ENCODE measurements around the gene LDLRAD2. TPM values are rescaled to one million over a fixed set of nuclear protein-coding genes. Genes with fewer than 3 reads are reported as not detected.

Gene LDLRAD2
- polyA plus RNA-seq, 4 donors, result 3.3 to 5.2 (median 4.3) TPM

Other genes with a start within 250 kb of the LDLRAD2 start
- gene RAP1GAP, start 142.9 kb upstream of the LDLRAD2 start, polyA plus RNA-seq (ENCODE audit: insufficient read length in 4 of 4), result 10 to 100 TPM; 18.4 to 24.3 (median 23.1) TPM
- gene USP48, start 29.1 kb upstream of the LDLRAD2 start, polyA plus RNA-seq (ENCODE audit: insufficient read length in 4 of 4), result 10 to 100 TPM; 48.7 to 81.7 (median 66.1) TPM
- 100 to 1,000 TPM; 114 to 185 (median 161) TPM for gene HSPG2, start 125.0 kb downstream of the LDLRAD2 start, polyA plus RNA-seq (ENCODE audit: insufficient read length in 4 of 4)
- gene CELA3B, start 164.8 kb downstream of the LDLRAD2 start, polyA plus RNA-seq (ENCODE audit: insufficient read length in 4 of 4), result under 1 TPM in 2 of 4 donors, not detected in 2; 0.31 to 0.49 TPM
- not detected for gene CELA3A, start 189.4 kb downstream of the LDLRAD2 start, polyA plus RNA-seq (ENCODE audit: insufficient read length in 4 of 4)
- 100 to 1,000 TPM; 313 to 445 (median 366) TPM for gene CDC42, start 240.4 kb downstream of the LDLRAD2 start, polyA plus RNA-seq (ENCODE audit: insufficient read length in 4 of 4)

All from left renal cortex interstitium (tissue), 4 donors.